Suprapubic skin (tissue), 3 donors: ENCODE measurements around the gene PCSK2.

Experiments used
- EP300 ChIP-seq: sonication (generic); formaldehyde crosslinking; IDR thresholded peaks from one replicate; pipeline ENCODE4 v1.6.1; 2017; ENCODE audit warnings: antibody characterized with exemption
- POLR2A ChIP-seq, 2 donors: fragments of 450-650 bp; IDR thresholded peaks; one replicate each; pipeline ENCODE4 v1.6.1; 2017; ENCODE audit warnings: antibody characterized with exemption in 2 of 2, mild to moderate bottlenecking in 2 of 2, moderate library complexity in 2 of 2
- TF ChIP-seq, protein P1 (sequence below), 2 donors: fragments of 200-600 bp in 1 of 2; fragments of 450-650 bp in 1 of 2; sonication (generic) in 1 of 2; IDR thresholded peaks; one replicate each; pipeline ENCODE4 v1.5.1; 2016 to 2019; ENCODE audit warnings: antibody characterized with exemption in 2 of 2, mild to moderate bottlenecking in 1 of 2, moderate library complexity in 1 of 2

- TF ChIP-seq POLR2A (IDR thresholded peaks at IDR 0.05) (no peak), EP300 (no peak)
- TF ChIP-seq, protein P1, sequence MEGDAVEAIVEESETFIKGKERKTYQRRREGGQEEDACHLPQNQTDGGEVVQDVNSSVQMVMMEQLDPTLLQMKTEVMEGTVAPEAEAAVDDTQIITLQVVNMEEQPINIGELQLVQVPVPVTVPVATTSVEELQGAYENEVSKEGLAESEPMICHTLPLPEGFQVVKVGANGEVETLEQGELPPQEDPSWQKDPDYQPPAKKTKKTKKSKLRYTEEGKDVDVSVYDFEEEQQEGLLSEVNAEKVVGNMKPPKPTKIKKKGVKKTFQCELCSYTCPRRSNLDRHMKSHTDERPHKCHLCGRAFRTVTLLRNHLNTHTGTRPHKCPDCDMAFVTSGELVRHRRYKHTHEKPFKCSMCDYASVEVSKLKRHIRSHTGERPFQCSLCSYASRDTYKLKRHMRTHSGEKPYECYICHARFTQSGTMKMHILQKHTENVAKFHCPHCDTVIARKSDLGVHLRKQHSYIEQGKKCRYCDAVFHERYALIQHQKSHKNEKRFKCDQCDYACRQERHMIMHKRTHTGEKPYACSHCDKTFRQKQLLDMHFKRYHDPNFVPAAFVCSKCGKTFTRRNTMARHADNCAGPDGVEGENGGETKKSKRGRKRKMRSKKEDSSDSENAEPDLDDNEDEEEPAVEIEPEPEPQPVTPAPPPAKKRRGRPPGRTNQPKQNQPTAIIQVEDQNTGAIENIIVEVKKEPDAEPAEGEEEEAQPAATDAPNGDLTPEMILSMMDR (IDR thresholded peaks at IDR 0.05): no peak
Measured at GRCh38 chr20:17304774-17305173, 77.9 kb downstream of the PCSK2 start.
